ENCODE measurements around the gene PPP1R27.

Gene PPP1R27

DNA sequence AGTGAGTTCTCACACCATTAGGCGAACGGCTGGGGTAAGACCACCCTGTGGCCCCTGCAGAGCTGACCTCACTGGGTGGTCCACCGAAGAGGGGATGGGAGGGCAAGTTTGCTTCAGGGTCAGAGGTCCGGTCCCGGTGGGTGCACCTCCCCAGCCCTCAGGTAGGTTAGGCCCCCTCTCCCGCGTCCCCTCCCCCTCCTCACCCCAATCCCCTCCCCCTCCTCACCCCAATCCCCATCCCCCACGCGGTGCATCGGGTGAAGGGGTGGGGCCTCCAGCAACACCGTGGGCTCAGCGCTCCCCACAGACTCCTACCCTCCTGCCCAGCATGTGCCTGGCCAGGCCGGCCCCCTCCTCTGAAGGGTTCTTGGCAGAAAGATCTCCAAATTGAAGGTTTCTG, 15.1 kb downstream of the PPP1R27 start:
- DNase-seq = no peak

- no peak for DNase-seq
Observed at GRCh38 chr17:81817758-81818147, 17.1 kb downstream of the PPP1R27 start.

DNA sequence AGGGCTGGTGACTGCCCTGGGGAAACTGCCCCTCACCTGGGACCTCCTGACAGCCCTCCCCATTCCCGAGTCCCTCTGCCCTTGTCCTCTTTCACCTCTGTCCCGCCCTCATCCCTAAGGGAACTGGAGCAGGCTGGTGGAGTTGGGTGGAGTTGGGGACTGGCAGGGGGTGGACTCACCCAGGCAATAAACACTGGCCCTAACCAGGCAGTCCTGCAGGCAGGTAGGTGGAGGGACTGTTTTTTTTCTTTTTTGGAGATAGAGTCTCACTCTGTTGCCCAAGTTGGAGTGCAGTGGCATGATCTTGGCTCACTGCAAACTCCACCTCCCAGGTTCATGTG, 19.2 kb downstream of the PPP1R27 start:
- no peak for DNase-seq

DNA sequence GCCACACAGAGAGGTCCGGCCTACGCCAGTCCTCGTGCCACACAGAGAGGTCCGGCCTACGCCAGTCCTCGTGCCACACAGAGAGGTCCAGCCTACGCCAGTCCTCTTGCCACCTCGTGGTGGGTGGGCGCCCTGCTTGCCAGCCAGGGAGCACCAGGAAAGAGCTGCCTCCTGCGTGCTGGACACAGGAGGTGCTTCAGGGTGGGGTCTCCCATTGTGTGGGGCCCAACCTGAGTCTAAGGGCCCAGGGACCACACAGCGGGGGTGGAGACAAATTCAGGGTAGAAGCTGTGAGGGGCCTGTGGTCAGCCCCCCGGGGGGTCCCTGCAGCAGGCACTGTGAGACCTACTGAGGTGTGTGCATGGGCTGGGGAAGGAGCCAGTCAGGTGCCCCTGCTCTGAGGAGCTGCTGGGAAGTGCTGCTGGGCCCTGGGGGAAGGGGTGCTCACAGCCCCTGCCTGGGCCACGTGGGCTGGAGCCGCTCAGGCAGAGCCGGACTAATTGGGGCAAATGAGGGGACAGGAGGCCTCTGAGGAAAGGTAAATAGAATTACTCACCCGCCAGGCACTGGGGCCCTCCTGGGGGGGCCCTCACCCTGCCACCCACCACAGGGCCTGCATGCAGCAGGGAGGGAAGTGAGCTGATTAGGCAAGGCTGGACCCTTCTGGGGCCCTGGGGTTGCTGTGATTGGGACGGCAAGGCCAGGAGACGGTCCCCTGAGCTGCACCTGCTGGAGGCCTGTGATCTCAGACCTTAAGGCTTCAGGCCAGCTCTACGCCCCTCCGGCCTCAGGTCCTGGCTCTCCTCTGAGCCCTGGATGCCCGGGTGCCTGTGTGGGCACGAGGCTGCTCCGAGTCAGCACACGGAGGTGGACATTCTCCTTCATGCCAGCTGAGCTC, 19.9 kb downstream of the PPP1R27 start:
- no peak for DNase-seq

DNA sequence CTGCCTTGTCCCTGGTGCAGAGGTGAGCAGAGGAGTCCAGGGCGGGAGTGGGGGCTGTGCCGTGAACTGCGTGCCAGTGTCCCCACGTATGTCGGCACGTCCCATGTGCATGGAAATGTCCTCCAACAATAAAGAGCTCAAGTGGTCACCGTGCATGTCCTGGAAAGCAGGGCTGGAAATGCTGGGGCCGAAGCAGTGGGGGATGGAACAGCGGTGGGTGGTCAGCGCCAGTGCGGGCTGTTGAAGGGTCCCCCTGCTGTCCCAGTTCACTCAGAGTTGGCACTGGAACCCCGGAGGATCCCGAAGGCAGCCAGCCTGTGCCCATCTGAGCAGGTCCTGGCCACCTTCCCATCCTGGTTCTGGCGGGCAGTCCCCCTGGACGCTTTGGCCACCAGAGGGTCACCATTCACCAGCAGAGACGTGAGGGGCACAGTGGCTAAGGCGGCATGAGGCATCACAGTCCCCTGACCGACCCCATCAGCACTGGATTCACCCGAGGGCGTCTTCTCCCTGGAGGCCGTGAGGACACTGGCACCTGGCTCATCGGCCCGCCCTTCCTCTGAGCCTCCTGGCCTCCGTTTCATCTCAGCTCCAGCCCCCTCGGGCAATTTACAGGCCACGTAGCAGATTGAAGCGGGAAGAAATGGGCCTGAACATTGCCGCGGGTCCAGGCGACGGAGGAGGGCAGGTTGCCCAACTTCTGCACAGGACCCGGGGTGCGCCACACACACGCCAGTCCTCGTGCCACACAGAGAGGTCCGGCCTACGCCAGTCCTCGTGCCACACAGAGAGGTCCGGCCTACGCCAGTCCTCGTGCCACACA, 20.8 kb downstream of the PPP1R27 start:
- no peak for DNase-seq

DNA sequence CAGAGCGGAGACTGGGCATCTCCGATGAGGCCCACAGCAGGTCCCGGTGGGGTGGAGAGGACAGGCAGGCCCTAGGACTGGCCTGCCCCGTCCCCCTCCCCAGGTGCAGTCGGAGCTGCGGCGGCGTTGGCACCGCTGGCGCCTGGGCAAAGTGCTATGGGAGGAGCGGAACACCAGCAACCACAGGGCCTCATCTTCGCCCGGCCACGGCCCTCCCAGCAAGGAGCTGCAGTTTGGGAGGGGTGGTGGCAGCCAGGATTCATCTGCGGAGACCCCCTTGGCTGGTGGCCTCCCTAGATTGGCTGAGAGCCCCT, 21.5 kb downstream of the PPP1R27 start:
- DNase-seq = no peak

DNA sequence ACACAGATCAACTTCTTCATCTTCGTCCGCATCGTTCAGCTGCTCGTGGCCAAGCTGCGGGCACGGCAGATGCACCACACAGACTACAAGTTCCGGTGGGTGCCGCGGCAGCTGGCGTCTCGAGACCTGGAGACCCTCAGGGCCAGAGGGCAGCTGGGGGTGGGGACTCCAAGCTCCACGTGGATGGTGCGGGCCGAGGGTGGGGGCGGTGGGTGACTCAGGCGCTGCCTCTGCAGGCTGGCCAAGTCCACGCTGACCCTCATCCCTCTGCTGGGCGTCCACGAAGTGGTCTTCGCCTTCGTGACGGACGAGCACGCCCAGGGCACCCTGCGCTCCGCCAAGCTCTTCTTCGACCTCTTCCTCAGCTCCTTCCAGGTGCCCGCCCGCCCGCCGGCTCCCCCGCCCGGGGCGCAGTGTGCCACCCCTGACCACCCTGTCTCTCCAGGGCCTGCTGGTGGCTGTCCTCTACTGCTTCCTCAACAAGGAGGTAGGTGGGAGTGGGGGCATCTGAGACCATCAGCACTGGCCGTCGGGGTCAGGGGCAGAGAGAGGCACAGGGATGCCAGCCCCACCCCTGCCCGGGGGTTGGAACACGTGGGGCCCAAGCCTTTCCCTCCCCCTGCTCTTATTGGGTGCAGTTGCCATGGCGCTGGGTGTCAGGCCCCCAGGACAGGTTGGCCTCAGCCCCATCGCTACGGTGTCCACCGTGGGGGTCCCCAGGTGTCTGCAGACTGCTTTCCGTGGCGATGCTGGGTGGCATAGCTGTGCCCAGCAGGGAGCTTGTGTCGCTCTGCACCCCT, 22.1 kb downstream of the PPP1R27 start:
- no peak for DNase-seq

- DNase-seq = no peak
Observed at GRCh38 chr17:81811705-81812570, 22.9 kb downstream of the PPP1R27 start.

- DNase-seq = no peak
Observed at GRCh38 chr17:81810892-81811704, 23.8 kb downstream of the PPP1R27 start.

DNA sequence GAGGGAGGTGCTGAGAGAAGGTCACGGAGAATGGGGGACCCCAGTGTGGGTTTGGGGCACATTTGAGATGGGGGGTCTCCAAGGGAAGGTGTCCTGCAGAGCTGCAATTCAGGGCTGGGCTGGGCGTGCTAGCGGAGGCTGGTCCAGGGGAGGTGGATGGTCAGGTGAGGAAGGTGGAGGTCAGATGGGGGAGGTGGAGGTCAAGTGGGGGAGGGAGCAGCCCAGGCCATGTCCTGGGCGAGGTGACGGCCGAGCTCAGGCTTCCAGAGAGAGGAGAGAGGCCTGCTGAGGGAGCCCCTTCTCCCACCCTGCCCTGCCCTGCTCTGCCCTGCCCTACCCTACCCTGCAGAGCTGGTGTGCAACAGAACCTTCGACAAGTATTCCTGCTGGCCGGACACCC, 24.4 kb downstream of the PPP1R27 start:
- DNase-seq = no peak

DNA sequence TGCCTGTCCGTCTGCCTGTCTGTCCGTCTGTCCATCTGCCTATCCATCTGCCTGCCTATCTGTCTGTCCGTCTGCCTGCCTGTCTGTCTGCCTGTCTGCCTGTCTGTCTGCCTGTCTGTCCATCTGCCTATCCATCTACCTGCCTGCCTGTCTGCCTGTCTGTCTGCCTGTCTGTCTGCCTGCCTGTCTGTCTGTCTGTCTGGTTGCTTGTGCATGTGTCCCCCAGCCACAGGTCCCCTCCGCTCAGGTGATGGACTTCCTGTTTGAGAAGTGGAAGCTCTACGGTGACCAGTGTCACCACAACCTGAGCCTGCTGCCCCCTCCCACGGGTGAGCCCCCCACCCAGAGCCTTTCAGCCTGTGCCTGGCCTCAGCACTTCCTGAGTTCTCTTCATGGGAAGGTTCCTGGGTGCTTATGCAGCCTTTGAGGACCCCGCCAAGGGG, 25.3 kb downstream of the PPP1R27 start:
- DNase-seq = no peak

GRCh38 chr17:81808778-81809555, 25.9 kb downstream of the PPP1R27 start:
- DNase-seq = no peak

DNA sequence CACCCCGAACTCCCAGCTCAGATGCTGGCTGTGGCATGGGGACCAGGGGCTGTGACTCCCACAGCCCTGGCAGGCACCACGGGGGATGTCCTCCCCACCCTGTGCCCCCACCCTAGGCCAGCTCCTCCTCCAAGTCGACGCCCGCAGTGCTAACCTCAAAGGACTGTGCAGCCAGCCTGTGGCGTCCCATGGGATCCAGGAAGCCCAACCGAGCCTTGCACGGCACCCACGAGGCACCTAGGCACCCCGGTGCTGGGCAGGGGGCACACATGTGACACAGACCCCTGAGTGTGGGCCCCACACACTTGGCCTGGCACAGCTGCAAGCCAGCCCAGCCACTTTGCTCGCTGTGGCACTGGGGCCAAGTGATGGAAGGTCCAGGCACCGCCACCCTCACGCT, 27.0 kb downstream of the PPP1R27 start:
- no peak for DNase-seq

- no peak for DNase-seq
Observed at GRCh38 chr17:81807210-81807719, 27.6 kb downstream of the PPP1R27 start.

GRCh38 chr17:81806461-81807209, 28.2 kb downstream of the PPP1R27 start:
- DNase-seq = no peak

DNA sequence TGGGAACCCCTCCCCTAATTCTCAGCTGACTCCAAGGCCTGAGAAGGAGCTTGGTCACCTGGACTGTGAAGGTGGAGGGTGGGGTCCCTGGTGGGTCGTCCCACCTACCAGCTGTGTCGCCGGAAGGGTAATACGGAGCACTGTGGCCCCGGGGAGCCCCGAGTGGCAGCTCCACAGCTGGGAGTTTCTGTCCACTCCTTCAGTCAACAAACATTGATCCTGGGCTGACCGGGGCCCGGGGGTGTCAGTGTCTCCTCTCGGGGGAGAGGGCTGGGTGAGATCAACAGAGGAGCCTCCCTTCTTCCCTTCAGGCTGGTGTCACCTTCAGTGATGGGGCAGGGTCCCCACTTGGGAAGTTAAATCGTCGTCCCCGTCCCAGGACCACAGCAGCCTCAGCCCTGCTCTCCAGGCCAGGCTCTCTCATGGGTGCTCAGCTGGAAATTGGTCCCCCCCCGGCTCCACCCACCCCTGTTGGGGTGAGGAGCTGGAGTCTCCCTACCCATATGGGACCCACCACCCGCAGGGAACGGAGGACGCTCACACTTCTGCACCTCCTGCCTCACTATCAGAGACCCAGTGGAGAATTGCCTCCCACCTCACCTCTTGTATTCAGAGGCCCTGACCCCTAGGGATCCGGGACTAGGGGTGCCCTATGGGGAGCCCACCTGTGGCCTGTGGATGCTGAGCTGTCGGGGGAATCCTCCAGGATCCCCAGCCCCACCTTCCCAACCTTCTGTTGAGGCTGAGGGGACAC, 29.0 kb downstream of the PPP1R27 start:
- DNase-seq = no peak

DNA sequence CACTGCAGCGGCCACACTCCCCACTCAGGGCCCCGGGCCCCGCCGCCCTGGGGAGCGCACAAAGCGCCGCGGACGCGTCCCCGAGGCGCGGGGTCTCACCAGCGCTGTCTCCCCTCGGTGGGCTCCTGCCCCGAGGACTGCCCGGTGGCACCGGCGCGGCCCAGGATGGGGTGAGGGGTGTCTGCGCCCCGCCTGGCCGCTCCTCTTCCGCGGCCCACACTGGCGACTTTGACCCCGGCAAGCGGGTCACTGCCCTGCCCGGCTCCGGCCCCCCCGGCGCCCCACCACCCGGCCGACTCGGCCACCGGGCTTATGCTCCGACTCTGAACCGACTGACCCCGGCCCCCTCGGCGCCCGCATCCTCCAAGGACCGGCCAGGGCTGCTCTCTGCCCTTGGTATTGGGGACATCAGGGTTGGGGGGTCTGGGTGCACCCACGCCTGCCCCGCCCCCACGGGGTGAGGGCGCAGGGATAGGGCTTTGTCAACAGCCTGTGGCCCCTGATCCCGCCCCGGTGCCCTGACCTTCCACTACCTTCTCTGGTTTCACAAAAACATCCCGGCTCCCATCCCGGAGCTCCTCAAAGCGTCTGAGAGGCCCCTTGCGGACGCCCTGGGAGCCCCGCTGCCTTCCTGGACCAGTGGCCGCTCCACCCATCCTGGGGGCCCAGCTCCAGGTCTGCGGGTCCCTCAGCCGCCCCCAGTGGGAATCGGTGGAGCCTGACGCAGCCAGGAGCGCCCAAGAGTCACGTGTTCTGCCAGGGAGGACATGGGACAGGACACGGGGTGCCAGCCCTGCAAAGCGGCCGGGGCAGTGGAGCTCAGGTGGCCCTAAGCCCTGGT, 30.1 kb downstream of the PPP1R27 start:
- no peak for DNase-seq

All from NCI-H2029 treated with DMSO at 0.1 percent for 48 hours (cell line).